HepG2 (cell line): ENCODE data around the gene LRRC10B. TPM values are rescaled to one million over a fixed set of nuclear protein-coding genes. Genes with fewer than 3 reads are reported as not detected.

Source experiments
- DDIT3 ChIP-seq: sonication (generic); formaldehyde crosslinking; IDR thresholded peaks from 2 replicates; pipeline ENCODE4 v1.4.0; 2020; ENCODE audit warnings: mild to moderate bottlenecking, missing genetic modification reagents
- HDAC2 ChIP-seq: sonication (generic); formaldehyde crosslinking; IDR thresholded peaks from 2 replicates; pipeline ENCODE4 v1.4.0; 2020; ENCODE audit warnings: missing genetic modification reagents
- KLF13 ChIP-seq: sonication (generic); formaldehyde crosslinking; IDR thresholded peaks from 2 replicates; pipeline ENCODE4 v1.4.0; 2020; ENCODE audit warnings: mild to moderate bottlenecking, missing genetic modification reagents
- KLF16 ChIP-seq, 2 experiments: sonication (generic) in 1 of 2; formaldehyde crosslinking in 1 of 2; IDR thresholded peaks; 2 replicates each; pipeline versions ENCODE4 v1.6.1 to v1.8.0; 2016 to 2023; ENCODE audit warnings: missing genetic modification reagents in 2 of 2, missing compliant biosample characterization in 1 of 2
- MTERF4 ChIP-seq: sonication (generic); formaldehyde crosslinking; IDR thresholded peaks from 2 replicates; pipeline ENCODE4 v1.8.0; 2023; ENCODE audit warnings: mild to moderate bottlenecking, missing genetic modification reagents
- SALL1 ChIP-seq: sonication (generic); formaldehyde crosslinking; IDR thresholded peaks from 2 replicates; pipeline ENCODE4 v1.8.0; 2022; ENCODE audit warnings: mild to moderate bottlenecking, missing genetic modification reagents
- ZBTB26 ChIP-seq: IDR thresholded peaks from 2 replicates; pipeline ENCODE4 v1.6.1; 2016; ENCODE audit warnings: missing compliant biosample characterization, missing genetic modification reagents, borderline replicate concordance
- ZBTB34 ChIP-seq: sonication (generic); formaldehyde crosslinking; IDR thresholded peaks from 2 replicates; pipeline ENCODE4 v1.8.0; 2022; ENCODE audit warnings: mild to moderate bottlenecking, missing genetic modification reagents
- ZC3H4 ChIP-seq: sonication (generic); formaldehyde crosslinking; IDR thresholded peaks from 2 replicates; pipeline ENCODE4 v1.4.0; 2020; ENCODE audit warnings: missing genetic modification reagents, borderline replicate concordance
- ZFP91 ChIP-seq: sonication (generic); formaldehyde crosslinking; IDR thresholded peaks from 2 replicates; pipeline ENCODE4 v1.9.0; 2022; ENCODE audit warnings: missing genetic modification reagents, mild to moderate bottlenecking, borderline replicate concordance
- ZNF256 ChIP-seq: sonication (generic); formaldehyde crosslinking; conservative IDR thresholded peaks from 2 replicates; pipeline ENCODE4 v1.4.0; 2020; ENCODE audit warnings: missing genetic modification reagents
- ZNF350 ChIP-seq: sonication (generic); formaldehyde crosslinking; IDR thresholded peaks from 2 replicates; pipeline ENCODE4 v1.4.0; 2020; ENCODE audit warnings: mild to moderate bottlenecking, low read depth, missing genetic modification reagents, borderline replicate concordance
- ZNF512B ChIP-seq: sonication (generic); formaldehyde crosslinking; IDR thresholded peaks from 2 replicates; pipeline ENCODE4 v1.5.1; 2020; ENCODE audit warnings: missing genetic modification reagents, mild to moderate bottlenecking, borderline replicate concordance
- ZNF597 ChIP-seq: sonication (generic); formaldehyde crosslinking; IDR thresholded peaks from 2 replicates; pipeline ENCODE4 v1.5.0; 2020; ENCODE audit warnings: missing genetic modification reagents
- polyA plus RNA-seq, 8 experiments: library from polyadenylated mRNA; depleted of rRNA in 3 of 8; stranded (reverse) in 7 of 8; unstranded in 1 of 8; fragments of >200 nt; fragmentation: Illumina TruSeq in 4 of 8; extraction: Trizol in 4 of 8; gene quantifications; 2 replicates each; pipeline versions ENCODE4 v1.2.1 to v1.2.3, GENCODE V29; 2011 to 2016; ENCODE audit warnings: low read depth in 4 of 8, missing spikeins in 1 of 8, mixed read lengths in 1 of 8; ENCODE audit not compliant: insufficient read depth in 1 of 8
- total RNA-seq, 5 experiments: library from RNA; depleted of rRNA; stranded (reverse); fragments of >200 nt; fragmentation: Illumina TruSeq; extraction: Trizol; gene quantifications; 2 replicates each; pipeline ENCODE4 v1.2.3, GENCODE V29; 2016; ENCODE audit warnings: low read depth in 1 of 5
- TF ChIP-seq, protein P1 (sequence below): sonication (generic); formaldehyde crosslinking; IDR thresholded peaks from 2 replicates; pipeline ENCODE4 v1.5.0; 2020; ENCODE audit warnings: missing genetic modification reagents, mild to moderate bottlenecking, borderline replicate concordance

The LRRC10B gene
- total and polyA plus RNA-seq, 2 of the 13 experiments (the other 11 are each of a cell fraction or from before 2014, with no cell fraction given): not detected

DNA sequence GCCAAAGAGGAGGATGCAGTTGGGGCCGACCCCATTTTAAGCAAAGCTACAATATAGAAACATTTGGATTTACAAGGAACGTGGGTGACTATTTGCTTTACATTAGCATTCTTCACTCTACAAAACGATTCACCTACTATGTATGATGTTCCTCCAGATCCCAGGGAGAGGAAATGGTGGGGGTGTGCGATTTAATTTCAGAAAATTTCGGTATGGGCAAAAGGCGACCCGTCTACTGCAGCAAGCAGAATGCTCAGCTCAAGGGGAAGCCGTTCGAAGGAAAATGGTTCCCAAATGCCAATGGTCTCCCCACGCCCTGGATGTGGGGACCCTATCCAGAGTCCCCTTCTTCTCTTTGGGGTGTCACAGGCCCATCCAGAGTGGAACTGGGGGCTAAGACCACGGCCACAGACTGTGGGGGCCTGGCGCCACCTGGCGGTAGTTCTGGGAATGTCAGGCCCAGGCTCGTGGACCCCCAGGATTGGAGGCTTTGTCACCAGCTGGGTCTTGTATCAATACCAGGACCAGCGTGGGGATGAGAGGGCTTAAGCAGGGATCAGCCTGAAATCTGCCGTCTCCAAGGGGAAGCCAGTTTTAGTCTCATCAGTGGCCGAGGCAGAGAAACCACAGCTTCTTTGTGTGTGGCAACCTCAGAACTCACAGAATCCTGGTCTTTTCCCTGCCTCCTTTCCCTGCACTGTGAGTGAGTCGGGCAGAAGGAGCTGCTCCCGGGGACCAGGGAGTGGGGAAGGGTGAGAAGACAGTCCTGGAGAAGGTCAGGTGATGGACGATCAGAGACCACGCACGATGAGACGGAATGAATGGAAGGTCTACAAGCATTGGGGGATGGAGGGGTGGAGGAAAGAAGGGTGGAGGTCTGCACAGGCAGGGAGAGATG lies 8.4 kb downstream of the LRRC10B start (continued):
- TF ChIP-seq ZNF512B (CRISPR knock-in tag): no peak
- no peak for TF ChIP-seq DDIT3 (CRISPR knock-in tag)
- TF ChIP-seq KLF16 (CRISPR knock-in tag; IDR thresholded peaks at IDR 0.05): 0 out of 4 replicates have a peak, but pooled peaks of 1 of the 2 experiments have one; percentile 72
- TF ChIP-seq ZNF256 (CRISPR knock-in tag): no peak
- no peak for TF ChIP-seq HDAC2 (CRISPR knock-in tag)
- no peak for TF ChIP-seq ZBTB34 (CRISPR knock-in tag)
- no peak for TF ChIP-seq MTERF4 (CRISPR knock-in tag)
- TF ChIP-seq, protein P1, sequence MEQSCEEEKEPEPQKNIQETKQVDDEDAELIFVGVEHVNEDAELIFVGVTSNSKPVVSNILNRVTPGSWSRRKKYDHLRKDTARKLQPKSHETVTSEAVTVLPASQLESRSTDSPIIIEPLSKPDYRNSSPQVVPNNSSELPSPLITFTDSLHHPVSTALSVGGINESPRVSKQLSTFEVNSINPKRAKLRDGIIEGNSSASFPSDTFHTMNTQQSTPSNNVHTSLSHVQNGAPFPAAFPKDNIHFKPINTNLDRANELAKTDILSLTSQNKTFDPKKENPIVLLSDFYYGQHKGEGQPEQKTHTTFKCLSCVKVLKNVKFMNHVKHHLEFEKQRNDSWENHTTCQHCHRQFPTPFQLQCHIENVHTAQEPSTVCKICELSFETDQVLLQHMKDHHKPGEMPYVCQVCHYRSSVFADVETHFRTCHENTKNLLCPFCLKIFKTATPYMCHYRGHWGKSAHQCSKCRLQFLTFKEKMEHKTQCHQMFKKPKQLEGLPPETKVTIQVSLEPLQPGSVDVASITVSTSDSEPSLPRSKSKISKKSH (CRISPR knock-in tag): no peak
- TF ChIP-seq KLF13 (CRISPR knock-in tag): no peak
- 0 out of 2 replicates have a peak, but pooled peaks have one; percentile 36 for TF ChIP-seq ZFP91 (CRISPR knock-in tag)
- no peak for TF ChIP-seq ZC3H4 (CRISPR knock-in tag)
- peak; percentile 32; the same call in 1 of the 2 replicates for TF ChIP-seq ZNF350
- no peak for TF ChIP-seq ZNF597 (CRISPR knock-in tag)
- 0 out of 2 replicates have a peak, but pooled peaks have one; percentile 21 for TF ChIP-seq SALL1 (CRISPR knock-in tag)
- TF ChIP-seq ZBTB26 (CRISPR knock-in tag): no peak
